Esophagus squamous epithelium (tissue), 4 donors: ENCODE results near the gene SPOCK1.

Source experiments
- CTCF ChIP-seq, 6 experiments: fragments of 450-650 bp in 4 of 6; fragments of 200-600 bp in 2 of 6; sonication (generic) in 2 of 6; IDR thresholded peaks; one replicate each; pipeline ENCODE4 v1.5.1; 2016 to 2019; ENCODE audit warnings: antibody characterized with exemption in 6 of 6, mild to moderate bottlenecking in 4 of 6, moderate library complexity in 4 of 6
- POLR2A ChIP-seq, 4 donors: fragments of 450-650 bp; IDR thresholded peaks; one replicate each; pipeline ENCODE4 v1.6.1; 2017; ENCODE audit warnings: antibody characterized with exemption in 4 of 4, mild to moderate bottlenecking in 4 of 4, moderate library complexity in 3 of 4

- TF ChIP-seq CTCF (IDR thresholded peaks at IDR 0.05) (no peak), POLR2A (IDR thresholded peaks at IDR 0.05) (no peak)
Observed at GRCh38 chr5:137054335-137054734, 444.8 kb downstream of the SPOCK1 start.
